Measurements from ENCODE around the gene EGF. TPM values are rescaled to one million over a fixed set of nuclear protein-coding genes. Genes with fewer than 3 reads are reported as not detected.
A peak's percentile ranks its signal among the peaks of the same experiment; 100 is the strongest.

The EGF gene
- total RNA-seq, 1 donor from 2014 or later = 0.46 TPM

DNA sequence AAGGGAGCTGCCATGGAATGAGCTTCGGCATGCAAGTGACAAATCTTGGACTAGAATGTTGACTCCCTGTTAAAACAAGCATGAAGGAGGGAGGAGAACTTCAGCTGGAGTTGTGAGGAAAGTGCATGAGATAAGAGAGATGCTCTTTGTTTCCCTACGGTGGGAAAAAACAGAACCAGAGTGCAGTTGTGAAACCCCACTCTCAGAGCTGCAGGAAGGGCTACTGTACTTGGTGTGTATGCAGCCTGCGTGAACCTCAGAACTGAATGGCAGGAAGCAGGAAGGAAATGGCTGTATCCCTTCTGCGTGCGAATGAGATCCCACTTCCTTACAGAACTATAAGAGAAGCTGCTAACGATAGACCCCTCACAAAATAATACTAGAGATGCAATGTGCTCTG lies 57.2 kb downstream of the EGF start:
- no peak overlapping the region for H3K4me3 ChIP-seq (ENCODE audit: low read depth, low read length)
- no peak for DNase-seq (ENCODE audit: low read depth)
- TF ChIP-seq CTCF (conservative IDR thresholded peaks at IDR 0.05; ENCODE audit: low read depth, low read length) = no peak

DNA sequence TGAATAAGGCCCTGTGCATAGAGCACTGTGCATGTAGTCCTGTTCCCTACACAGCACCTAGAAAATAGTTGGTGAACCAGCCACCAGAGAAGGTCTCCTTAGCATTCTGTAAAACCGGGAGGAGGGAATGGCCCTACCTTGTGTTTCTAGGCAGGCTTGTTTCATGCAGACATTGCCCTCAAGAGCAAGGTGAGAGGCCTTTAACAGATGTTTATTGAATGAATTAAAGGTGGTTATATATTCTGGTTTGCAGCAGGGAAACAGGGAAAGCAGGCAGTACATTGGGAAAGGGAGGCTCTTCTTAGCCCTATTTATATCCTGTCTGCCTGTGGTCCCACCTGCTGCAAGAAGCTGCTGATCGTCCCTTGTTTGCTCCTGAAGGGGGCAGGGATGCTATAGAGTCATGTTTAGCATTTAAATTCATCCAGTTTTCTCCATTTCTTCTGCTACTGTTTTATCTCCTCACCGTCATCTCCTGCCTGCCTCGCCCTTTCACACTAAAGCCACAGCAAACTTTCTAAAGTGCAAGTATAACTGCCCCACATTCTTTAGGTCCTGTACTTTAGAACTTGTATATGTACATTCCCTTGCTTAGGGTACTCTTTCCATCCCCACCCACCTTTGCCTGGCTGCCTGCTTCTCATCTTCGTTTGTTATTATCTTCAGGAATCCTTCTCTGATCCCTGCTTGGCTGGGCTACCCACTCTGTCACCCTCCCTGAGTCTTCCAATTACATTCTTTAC lies 60.3 kb downstream of the EGF start:
- DNase-seq (ENCODE audit: low read depth) = no peak
- H3K4me3 ChIP-seq (ENCODE audit: low read depth, low read length) = no peak overlapping the region
- TF ChIP-seq CTCF (conservative IDR thresholded peaks at IDR 0.05; ENCODE audit: low read depth, low read length) = no peak

DNA sequence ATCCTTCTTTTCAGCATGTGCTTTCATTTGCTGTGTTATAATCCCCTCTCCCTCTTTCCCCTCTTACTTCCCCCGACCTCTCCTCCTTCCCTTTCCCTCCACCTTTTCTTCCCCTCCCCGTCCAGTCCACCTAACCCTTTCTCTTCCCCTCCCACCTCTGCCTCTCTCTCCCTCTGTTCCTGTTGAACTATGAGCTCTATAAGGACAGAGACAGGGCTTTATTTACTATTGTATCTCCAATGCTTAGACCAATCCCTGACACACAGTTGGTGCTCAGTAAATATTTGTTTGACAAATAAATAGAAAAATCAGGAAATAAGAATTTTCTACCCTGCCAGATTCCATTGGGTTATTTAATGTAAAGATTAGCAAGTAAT lies 60.8 kb downstream of the EGF start:
- DNase-seq (ENCODE audit: low read depth) = no peak
- H3K4me3 ChIP-seq (ENCODE audit: low read depth, low read length) = no peak overlapping the region
- TF ChIP-seq CTCF (conservative IDR thresholded peaks at IDR 0.05; ENCODE audit: low read depth, low read length) = no peak

DNA sequence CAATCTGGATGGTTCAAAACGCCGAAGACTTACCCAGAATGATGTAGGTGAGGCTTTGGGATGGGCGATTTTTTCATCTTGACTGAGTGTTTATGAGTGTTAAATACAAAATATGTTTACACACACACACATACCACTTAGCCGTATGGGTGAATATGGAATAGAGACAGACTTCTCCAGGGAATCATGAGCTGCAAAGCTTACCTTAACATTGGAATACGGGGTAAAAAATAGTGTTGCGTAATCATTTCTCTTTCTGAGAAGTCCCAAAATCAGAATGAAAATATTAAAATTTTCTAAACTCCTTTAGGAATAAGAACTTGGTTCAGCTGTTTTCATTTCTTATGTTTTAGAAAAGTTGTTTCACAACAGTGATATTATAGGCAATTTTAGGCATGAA lies 63.5 kb downstream of the EGF start:
- H3K4me3 ChIP-seq (ENCODE audit: low read depth, low read length) = no peak overlapping the region
- TF ChIP-seq CTCF (conservative IDR thresholded peaks at IDR 0.05; ENCODE audit: low read depth, low read length) = no peak
- DNase-seq (ENCODE audit: low read depth) = no peak

DNA sequence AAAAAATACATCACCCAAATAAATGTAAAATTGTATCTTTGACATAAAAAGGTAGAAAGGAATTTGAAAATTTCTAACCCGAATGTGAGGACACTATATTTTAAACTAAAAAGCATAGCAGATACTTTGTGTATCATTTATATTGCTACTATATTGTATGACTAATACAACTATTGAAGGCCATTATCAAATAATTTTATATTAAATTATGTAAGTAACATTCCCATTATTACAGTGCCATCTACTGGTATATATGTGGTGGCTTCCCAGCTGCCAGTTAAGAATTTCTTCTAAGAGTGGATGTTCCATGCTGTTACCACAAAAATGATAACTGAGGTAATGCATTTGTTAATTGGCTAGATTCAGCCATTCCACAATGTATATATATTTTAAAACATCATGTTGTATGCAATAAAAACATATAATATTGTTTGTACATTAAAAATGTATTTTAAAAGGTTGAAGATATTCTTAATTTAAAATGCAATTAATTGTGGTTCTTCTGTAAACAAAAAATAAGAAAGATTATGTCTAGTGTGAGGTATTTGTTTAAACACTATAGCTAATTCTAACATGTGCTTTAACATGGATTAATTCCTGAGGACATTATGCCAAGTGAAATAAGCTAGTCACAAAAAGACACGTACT lies 65.3 kb downstream of the EGF start:
- H3K4me3 ChIP-seq (ENCODE audit: low read depth, low read length) = no peak overlapping the region
- no peak for DNase-seq (ENCODE audit: low read depth)
- TF ChIP-seq CTCF (conservative IDR thresholded peaks at IDR 0.05; ENCODE audit: low read depth, low read length) = peak; percentile 70

DNA sequence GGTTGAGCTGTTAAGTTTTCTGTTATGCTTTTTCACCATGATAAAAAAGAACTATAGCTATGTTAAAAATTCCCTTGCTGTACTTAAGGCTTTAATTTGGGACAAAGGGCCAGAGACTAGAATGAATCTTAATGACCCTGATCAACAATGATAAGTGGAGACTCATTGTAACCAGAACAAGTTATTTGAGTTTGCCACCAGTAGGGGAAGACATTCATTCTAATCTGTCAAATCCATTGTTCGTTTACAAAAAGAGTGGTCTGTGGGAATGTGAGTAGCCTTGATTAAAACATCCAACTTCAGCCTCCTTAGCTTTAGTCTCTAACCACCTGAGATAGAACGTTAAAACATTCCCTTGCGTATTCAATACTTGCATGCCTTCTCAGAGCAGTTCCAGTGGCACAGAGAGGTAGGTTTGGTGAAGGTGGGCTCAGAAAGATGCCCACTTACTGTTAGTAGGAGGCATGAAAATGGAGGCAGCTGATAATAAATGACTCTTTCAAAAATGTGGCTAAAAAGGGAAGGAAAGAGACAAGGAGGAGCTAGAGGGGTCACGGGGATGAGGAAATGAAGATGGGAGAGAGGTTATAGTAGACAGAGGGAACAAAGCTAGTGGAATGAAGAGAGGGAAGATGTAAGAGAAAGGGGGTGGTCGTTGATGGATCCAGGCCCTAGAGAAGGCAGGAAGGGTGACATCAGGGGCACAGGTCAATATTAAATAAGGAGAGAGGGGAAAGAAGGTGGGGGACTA lies 66.2 kb downstream of the EGF start:
- TF ChIP-seq CTCF (conservative IDR thresholded peaks at IDR 0.05; ENCODE audit: low read depth, low read length) = peak; percentile 7
- H3K4me3 ChIP-seq (ENCODE audit: low read depth, low read length) = no peak overlapping the region
- no peak for DNase-seq (ENCODE audit: low read depth)
